C4-2B (cell line): Measurements from ENCODE around the gene GRK7.
"Not testable (repeated sequence)": the region's sequence is repeated elsewhere in the genome, so short reads cannot be mapped to it uniquely, and the experiment has no call there.

Experiments used
- H3K27ac ChIP-seq: fragments of 450-650 bp; 2 replicates; pipeline ENCODE4 v1.5.1; 2017
- ZFX ChIP-seq: fragments of 450-650 bp; IDR thresholded peaks from 2 replicates; pipeline ENCODE4 v1.6.1; 2017
- TF ChIP-seq, protein P1 (sequence below): fragments of 450-650 bp; conservative IDR thresholded peaks from 2 replicates; pipeline ENCODE4 v1.5.1; 2017; ENCODE audit warnings: mild to moderate bottlenecking

GRK7 gene

DNA sequence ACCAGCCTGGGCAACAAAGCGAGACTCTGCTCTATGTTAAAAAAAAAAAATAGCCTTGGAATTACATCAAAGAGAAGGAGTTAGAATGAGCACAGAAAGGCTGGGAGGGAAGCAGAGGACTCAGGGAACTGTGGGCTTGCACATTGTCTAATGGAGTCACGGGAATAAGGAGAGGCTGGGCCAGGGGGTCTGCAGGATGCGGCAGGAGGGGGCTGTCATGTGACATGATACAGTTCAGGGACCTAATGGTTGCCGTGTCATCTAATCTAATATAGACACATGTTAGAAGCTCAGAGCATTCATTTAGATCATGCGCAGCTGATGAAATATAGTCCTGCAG lies 32.5 kb downstream of the GRK7 start:
- H3K27ac ChIP-seq, result no peak overlapping the region; the same call in 1 of the 2 replicates
- no peak for TF ChIP-seq ZFX
- TF ChIP-seq, protein P1, sequence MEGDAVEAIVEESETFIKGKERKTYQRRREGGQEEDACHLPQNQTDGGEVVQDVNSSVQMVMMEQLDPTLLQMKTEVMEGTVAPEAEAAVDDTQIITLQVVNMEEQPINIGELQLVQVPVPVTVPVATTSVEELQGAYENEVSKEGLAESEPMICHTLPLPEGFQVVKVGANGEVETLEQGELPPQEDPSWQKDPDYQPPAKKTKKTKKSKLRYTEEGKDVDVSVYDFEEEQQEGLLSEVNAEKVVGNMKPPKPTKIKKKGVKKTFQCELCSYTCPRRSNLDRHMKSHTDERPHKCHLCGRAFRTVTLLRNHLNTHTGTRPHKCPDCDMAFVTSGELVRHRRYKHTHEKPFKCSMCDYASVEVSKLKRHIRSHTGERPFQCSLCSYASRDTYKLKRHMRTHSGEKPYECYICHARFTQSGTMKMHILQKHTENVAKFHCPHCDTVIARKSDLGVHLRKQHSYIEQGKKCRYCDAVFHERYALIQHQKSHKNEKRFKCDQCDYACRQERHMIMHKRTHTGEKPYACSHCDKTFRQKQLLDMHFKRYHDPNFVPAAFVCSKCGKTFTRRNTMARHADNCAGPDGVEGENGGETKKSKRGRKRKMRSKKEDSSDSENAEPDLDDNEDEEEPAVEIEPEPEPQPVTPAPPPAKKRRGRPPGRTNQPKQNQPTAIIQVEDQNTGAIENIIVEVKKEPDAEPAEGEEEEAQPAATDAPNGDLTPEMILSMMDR, result no peak

DNA sequence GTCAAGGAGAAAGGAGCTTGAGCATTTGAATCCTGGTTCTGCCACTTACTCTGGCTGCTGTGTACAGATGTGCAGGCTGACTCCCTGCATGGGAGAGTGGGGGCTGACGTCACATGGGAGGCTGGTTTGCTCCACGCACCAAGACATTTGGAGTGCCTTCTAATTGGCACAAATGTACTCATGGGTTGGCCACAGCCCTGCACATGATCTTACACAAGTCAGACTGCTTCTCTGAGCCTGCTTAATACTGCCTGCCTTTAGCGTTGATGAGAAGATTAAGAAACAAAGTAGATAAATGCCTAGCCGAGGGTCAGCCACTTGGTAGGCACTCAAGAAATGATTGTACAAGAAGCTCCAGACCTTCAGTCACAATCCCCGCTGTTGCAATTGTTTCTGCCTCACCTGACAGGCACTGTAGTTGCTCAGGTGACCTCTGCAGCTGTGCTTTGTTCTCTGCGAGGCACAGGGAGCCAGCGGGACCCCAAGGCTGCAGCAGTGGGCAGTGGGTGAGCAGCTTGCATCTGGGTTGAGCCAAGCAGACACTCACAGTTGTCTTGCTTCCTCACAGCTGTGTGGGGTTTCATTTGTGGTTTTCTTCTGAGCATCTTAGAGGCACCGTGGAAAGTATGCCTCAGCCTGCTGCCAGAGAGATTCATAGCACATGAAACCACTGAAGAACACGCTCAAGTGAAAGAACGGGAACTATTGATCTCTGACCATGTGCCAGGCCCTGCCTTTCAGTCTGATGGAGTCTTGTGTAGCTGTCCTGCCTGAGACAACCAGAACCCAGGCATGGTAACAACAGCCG lies 33.1 kb downstream of the GRK7 start:
- H3K27ac ChIP-seq, result peak overlapping the region; percentile 81
- TF ChIP-seq ZFX, result no peak
- TF ChIP-seq, protein P1, result no peak

DNA sequence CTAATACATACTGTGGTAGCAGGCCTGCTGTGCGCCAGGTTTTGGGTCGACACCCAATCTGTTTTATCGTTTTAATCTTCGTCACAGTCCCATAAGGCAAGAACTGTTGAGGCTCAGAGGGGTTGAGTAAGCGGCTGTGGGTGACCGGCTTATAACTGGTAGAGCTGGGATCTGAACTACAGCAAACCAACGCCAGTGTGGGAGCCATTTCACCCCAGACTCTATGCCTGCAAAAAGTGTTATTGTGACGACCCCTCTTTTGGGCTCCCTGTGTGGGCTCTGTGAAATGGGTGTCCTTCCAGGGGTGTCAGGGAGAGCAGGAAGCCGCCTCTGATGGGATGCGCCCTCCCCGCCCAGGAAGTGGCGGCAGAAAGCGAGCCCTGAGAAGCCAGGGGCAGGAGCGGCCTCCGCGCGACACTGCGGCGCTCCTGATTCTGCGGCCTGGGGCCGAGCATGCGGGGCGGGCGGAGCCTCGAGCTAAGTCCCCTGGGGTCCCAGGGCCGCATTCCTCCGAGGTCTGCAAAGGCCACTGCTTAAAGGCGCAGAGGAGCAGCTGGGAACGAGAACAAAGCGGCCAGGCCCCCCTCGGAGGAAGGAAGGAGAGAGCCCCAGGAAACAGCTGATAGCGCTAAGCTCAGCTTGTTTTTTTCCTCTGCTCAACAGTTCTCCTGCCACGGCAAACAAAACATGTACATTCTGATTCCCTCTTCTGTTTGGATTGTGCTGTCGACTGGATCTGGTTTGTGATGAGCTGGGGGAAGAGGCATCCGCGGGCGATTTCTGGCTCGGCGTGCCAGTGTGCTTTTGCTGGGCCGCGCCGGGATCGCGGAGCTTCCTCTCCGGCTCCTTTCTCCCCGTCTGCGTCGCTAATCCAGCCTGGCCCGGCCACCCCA lies 33.9 kb downstream of the GRK7 start:
- TF ChIP-seq ZFX, result peak; percentile 70
- TF ChIP-seq, protein P1, result no peak
- peak overlapping the region; percentile 81 for H3K27ac ChIP-seq

DNA sequence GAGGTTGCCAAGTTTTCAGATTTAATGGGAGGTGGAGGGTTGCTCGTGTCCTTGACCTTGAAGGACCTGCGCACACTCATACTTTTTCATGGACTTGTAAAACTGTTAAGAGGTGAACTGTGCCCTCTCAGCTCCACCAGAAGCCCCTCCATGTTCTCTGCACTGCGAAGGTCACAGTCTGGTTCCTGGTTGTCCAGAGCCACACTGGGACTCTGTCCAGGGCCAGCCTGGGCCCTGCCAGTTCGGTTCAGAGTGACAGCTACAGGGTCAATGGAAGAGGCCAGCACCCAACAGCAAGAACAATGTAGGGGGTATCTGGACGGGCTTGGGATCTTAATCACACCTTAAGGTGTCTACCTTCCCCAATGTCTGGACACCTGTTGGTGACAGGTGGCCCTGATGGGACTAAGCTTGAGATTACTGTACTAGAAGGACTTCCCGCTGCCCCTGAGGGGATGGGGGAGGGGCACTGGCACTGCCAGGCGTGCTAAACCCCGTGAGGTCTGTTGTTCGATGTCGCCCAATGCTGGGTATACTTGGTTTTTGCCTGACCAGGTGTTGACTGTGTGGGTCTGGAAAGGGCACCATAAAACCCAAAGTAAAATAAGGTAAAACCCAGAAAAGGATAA lies 34.7 kb downstream of the GRK7 start:
- TF ChIP-seq, protein P1, result no peak
- TF ChIP-seq ZFX, result peak; percentile 35; the same call in 1 of the 2 replicates
- peak overlapping the region; percentile 81 for H3K27ac ChIP-seq

DNA sequence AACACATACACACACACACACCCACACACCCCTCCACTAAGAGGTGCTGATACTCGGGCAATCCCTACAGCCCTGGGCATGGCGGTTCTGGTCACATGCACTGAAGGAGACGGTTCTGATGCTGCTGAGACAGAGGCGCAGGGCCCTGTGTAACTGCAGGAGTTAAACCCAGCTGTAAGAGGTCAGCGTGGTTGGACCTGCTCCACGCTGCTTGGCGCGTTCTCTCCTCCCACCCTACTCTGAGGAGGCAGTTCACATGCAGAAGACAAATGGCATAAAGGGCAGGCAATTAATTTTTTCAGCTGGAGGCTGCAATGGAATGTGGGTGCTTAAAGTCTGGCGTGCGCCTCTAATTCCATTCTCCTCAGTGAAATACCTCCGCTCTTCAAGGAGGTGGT lies 35.2 kb downstream of the GRK7 start:
- TF ChIP-seq, protein P1, result no peak
- TF ChIP-seq ZFX, result no peak
- peak overlapping the region; percentile 81 for H3K27ac ChIP-seq

DNA sequence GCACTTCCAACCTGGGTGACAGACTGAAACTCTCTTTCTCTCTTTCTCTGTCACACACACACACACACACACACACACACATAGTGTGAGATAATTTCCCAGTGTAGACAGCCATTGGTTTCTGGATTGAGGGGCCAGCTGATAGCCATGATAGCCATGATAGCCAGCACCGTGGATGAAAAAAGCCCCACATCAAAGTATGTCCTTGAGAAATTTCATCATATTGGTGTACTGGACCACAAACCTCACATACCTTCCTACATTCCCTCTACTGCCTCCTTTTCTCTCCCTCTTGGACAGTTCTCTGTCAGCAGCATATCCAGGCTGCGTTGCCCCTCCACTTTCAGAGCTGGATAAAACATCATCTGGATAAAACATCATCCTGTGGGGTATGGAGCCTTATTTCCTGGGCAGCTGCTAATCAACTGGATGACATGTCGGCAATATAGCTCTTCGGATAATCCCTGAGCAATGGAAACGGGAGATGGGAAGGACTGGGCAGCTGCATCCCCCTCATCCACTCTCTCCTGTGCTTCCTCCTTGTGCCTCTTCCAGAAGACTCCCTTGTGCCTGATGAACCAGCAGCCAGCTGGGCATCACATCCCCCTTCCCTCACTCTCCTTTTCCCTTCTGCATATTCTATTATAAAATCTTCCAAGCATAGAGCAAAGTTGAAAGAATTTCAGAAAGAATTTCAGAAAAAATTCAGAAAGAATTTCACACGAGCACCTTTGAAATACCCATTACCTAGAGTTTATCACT lies 39.3 kb downstream of the GRK7 start:
- TF ChIP-seq, protein P1, result no peak
- no peak for TF ChIP-seq ZFX
- H3K27ac ChIP-seq, result no peak overlapping the region

DNA sequence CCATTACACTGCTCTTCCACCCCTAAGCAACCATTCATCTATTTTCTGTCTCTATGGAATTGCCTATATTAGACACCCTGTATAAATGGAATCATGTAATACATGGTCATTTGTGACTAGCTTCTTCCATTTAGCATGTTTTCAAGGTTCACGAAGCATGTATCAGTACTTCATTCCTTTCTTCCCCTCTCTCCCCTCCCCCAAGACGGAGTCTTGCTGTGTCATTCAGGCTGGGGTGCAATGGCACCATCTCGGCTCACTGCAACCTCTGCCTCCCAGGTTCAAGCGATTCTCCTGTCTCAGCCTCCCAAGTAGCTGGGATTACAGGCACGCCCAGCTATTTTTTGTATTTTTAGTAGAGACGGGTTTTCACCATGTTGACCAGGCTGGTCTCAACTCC lies 40.3 kb downstream of the GRK7 start:
- not testable (repeated sequence) for H3K27ac ChIP-seq
